Neural cell (in vitro differentiated cells): ENCODE measurements around the gene MEN1.

ENCODE experiments used
- EZH2 ChIP-seq: fragments of 200-600, 300-800 bp; shearing (Covaris generic), sonication (generic); IDR thresholded peaks from 2 replicates; pipeline ENCODE4 v1.6.1; 2014; ENCODE audit warnings: antibody characterized with exemption, low read length, borderline replicate concordance, mild to moderate bottlenecking; ENCODE audit not compliant: insufficient read depth, poor library complexity, severe bottlenecking
- MXI1 ChIP-seq: fragments of 450-650 bp; conservative IDR thresholded peaks from 2 replicates; pipeline ENCODE4 v1.6.1; 2014; ENCODE audit warnings: antibody characterized with exemption, mild to moderate bottlenecking; ENCODE audit not compliant: poor library complexity, severe bottlenecking
- REST ChIP-seq: IDR thresholded peaks from 2 replicates; pipeline ENCODE4 v1.6.1; 2012; ENCODE audit warnings: borderline replicate concordance
- TF ChIP-seq, protein P1 (sequence below): fragments of 450-650 bp; IDR thresholded peaks from 2 replicates; pipeline ENCODE4 v1.5.1; 2014; ENCODE audit warnings: antibody characterized with exemption, mild to moderate bottlenecking, moderate library complexity; ENCODE audit not compliant: poor library complexity, severe bottlenecking

GRCh38 chr11:64858467-64859263 is 48.3 kb upstream of the MEN1 start:
- TF ChIP-seq, protein P1, sequence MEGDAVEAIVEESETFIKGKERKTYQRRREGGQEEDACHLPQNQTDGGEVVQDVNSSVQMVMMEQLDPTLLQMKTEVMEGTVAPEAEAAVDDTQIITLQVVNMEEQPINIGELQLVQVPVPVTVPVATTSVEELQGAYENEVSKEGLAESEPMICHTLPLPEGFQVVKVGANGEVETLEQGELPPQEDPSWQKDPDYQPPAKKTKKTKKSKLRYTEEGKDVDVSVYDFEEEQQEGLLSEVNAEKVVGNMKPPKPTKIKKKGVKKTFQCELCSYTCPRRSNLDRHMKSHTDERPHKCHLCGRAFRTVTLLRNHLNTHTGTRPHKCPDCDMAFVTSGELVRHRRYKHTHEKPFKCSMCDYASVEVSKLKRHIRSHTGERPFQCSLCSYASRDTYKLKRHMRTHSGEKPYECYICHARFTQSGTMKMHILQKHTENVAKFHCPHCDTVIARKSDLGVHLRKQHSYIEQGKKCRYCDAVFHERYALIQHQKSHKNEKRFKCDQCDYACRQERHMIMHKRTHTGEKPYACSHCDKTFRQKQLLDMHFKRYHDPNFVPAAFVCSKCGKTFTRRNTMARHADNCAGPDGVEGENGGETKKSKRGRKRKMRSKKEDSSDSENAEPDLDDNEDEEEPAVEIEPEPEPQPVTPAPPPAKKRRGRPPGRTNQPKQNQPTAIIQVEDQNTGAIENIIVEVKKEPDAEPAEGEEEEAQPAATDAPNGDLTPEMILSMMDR = no peak
- no peak for TF ChIP-seq MXI1
- TF ChIP-seq EZH2 = no peak
- no peak for TF ChIP-seq REST
